NCI-H1417 (cell line): ENCODE data around the gene ATF4.

ENCODE experiments used
- DNase-seq, 3 experiments: peaks; one replicate each; lab custom pipeline; 2025; lab: John Stamatoyannopoulos, UW

Gene ATF4

GRCh38 chr22:39558254-39558727, 37.9 kb downstream of the ATF4 start:
- DNase-seq = no peak

GRCh38 chr22:39558950-39559349, 38.6 kb downstream of the ATF4 start:
- no peak for DNase-seq

- no peak for DNase-seq
These were observed 39.2 kb downstream of the ATF4 start for GRCh38 chr22:39559456-39560105.

- no peak for DNase-seq
These were observed 39.8 kb downstream of the ATF4 start for GRCh38 chr22:39560127-39560526.

- DNase-seq = no peak
These were observed 42.6 kb downstream of the ATF4 start for GRCh38 chr22:39562839-39563489.

- no peak for DNase-seq
These were observed 43.4 kb downstream of the ATF4 start for GRCh38 chr22:39563571-39564428.

GRCh38 chr22:39565414-39565944, 45.1 kb downstream of the ATF4 start:
- no peak for DNase-seq

- DNase-seq = peak in 1 of 3 experiments; percentile 8
These were observed 47.0 kb downstream of the ATF4 start for GRCh38 chr22:39567135-39567946.

GRCh38 chr22:39568278-39568981, 48.1 kb downstream of the ATF4 start:
- DNase-seq = no peak

GRCh38 chr22:39569066-39569465, 48.7 kb downstream of the ATF4 start:
- DNase-seq = no peak

GRCh38 chr22:39570226-39570625, 49.9 kb downstream of the ATF4 start:
- DNase-seq = no peak

GRCh38 chr22:39570665-39571064, 50.3 kb downstream of the ATF4 start, which contains the start of gene CACNA1I:
CACNA1I (plus strand) TSS chr22:39570753; CDS start chr22:39570753, 0 bp downstream.
- DNase-seq = no peak

- no peak for DNase-seq
These were observed 51.2 kb downstream of the ATF4 start for GRCh38 chr22:39571538-39571937.
